Measurements from ENCODE around the gene PPP1R1C. TPM values are rescaled to one million over a fixed set of nuclear protein-coding genes. Genes with fewer than 3 reads are reported as not detected.

The PPP1R1C gene
- total RNA-seq, 4 donors from 2014 or later: 0.96 to 4.3 TPM; not detected in 2

- no peak for TF ChIP-seq CTCF (IDR thresholded peaks at IDR 0.05)
- no peak for TF ChIP-seq POLR2AphosphoS5 (IDR thresholded peaks at IDR 0.05)
- no peak for TF ChIP-seq POLR2A (IDR thresholded peaks at IDR 0.05)
- no peaks in the 10 kb centered on the region for H3K9me3 ChIP-seq
- WGBS, 2 donors (ENCODE audit: low coverage in 1 of 2): 80 to 85% methylated on average over 1 to 6 of the region's 6 CpGs
- no peak overlapping the region for H3K27ac ChIP-seq
- DNase-seq: no peak
- no peaks in the 10 kb centered on the region for H3K27me3 ChIP-seq
- intact Hi-C loops (cut with DNase I; ENCODE audit: low total_unique reads) (no loop called here), in situ Hi-C loops (cut with MboI; ENCODE audit: low pct_ligation_motif_present in 1 of 4, low pct_unique_long_range_greater_than_20kb in 1 of 4, low sequenced_read_pairs in 3 of 4) (no loop called here)
- H3K4me1 ChIP-seq: no peaks in the 10 kb centered on the region
- no peaks in the 10 kb centered on the region for H3K36me3 ChIP-seq
- H3K4me3 ChIP-seq: no peak overlapping the region
Observed at GRCh38 chr2:182142062-182142461, 156.4 kb downstream of the PPP1R1C start.

GRCh38 chr2:182144041-182144775 lies 158.6 kb downstream of the PPP1R1C start:
- in situ Hi-C loops (cut with MboI; ENCODE audit: low pct_ligation_motif_present in 1 of 4, low pct_unique_long_range_greater_than_20kb in 1 of 4, low sequenced_read_pairs in 3 of 4): no loop called here

GRCh38 chr2:182144776-182145165 lies 159.1 kb downstream of the PPP1R1C start:
- no peak for DNase-seq
- Histone ChIP-seq H3K36me3 (no peaks in the 10 kb centered on the region), H3K4me3 (no peak overlapping the region), H3K27me3 (no peaks in the 10 kb centered on the region), H3K4me1 (no peaks in the 10 kb centered on the region), H3K9me3 (no peaks in the 10 kb centered on the region), H3K27ac (no peak overlapping the region)
- in situ Hi-C loops (cut with MboI; ENCODE audit: low pct_ligation_motif_present in 1 of 4, low pct_unique_long_range_greater_than_20kb in 1 of 4, low sequenced_read_pairs in 3 of 4): no loop called here
- intact Hi-C loops (cut with DNase I; ENCODE audit: low total_unique reads): no loop called here
- TF ChIP-seq POLR2A (IDR thresholded peaks at IDR 0.05) (no peak), CTCF (IDR thresholded peaks at IDR 0.05) (no peak), POLR2AphosphoS5 (IDR thresholded peaks at IDR 0.05) (no peak), EP300 (IDR thresholded peaks at IDR 0.05; ENCODE audit: low read depth) (no peak)
- 43 to 65% methylated on average over 1 of the region's 1 CpG for WGBS, 2 donors (ENCODE audit: low coverage in 1 of 2)

More at GRCh38 chr2:182144041-182144775, 158.6 kb downstream of the PPP1R1C start:
- no peak for DNase-seq
- Histone ChIP-seq H3K9me3 (no peaks in the 10 kb centered on the region), H3K36me3 (no peaks in the 10 kb centered on the region), H3K4me3 (no peak overlapping the region), H3K27me3 (no peaks in the 10 kb centered on the region), H3K27ac (no peak overlapping the region), H3K4me1 (no peaks in the 10 kb centered on the region)
- WGBS, 2 donors (ENCODE audit: low coverage in 1 of 2): 80 to 81% methylated on average over 7 of the region's 7 CpGs
- intact Hi-C loops (cut with DNase I; ENCODE audit: low total_unique reads): no loop called here
- TF ChIP-seq POLR2AphosphoS5 (IDR thresholded peaks at IDR 0.05): no peak
- TF ChIP-seq POLR2A (IDR thresholded peaks at IDR 0.05): no peak
- no peak for TF ChIP-seq CTCF (IDR thresholded peaks at IDR 0.05)
- TF ChIP-seq EP300 (IDR thresholded peaks at IDR 0.05; ENCODE audit: low read depth): no peak

GRCh38 chr2:182148344-182148743 lies 162.7 kb downstream of the PPP1R1C start:
- in situ Hi-C loops (cut with MboI; ENCODE audit: low pct_ligation_motif_present in 1 of 4, low pct_unique_long_range_greater_than_20kb in 1 of 4, low sequenced_read_pairs in 3 of 4): no loop called here
- WGBS, 2 donors (ENCODE audit: low coverage in 1 of 2): 43 to 63% methylated on average over 1 to 2 of the region's 2 CpGs
- no peak for DNase-seq
- no peaks in the 10 kb centered on the region for H3K4me1 ChIP-seq
- H3K27ac ChIP-seq: no peak overlapping the region
- no peaks in the 10 kb centered on the region for H3K27me3 ChIP-seq
- no peak overlapping the region for H3K4me3 ChIP-seq
- H3K36me3 ChIP-seq: no peaks in the 10 kb centered on the region
- TF ChIP-seq EP300 (IDR thresholded peaks at IDR 0.05; ENCODE audit: low read depth) (no peak), POLR2AphosphoS5 (IDR thresholded peaks at IDR 0.05) (no peak), POLR2A (IDR thresholded peaks at IDR 0.05) (no peak), CTCF (IDR thresholded peaks at IDR 0.05) (no peak)
- H3K9me3 ChIP-seq: no peaks in the 10 kb centered on the region
- intact Hi-C loops (cut with DNase I; ENCODE audit: low total_unique reads): no loop called here

Measured in transverse colon (tissue), 4 donors.